HEK293 (cell line): ENCODE measurements around the gene FBXW5.
A peak's percentile ranks its signal among the peaks of the same experiment; 100 is the strongest.

Experiments used
- CTCF ChIA-PET: fragments of 350-600 bp; formaldehyde crosslinking; extraction: SDS; loops from one replicate; lab custom pipeline; 2021; ENCODE audit warnings: antibody characterized with exemption; lab: Yijun Ruan, JAX
- POLR2A ChIA-PET: fragments of 300-600 bp; formaldehyde crosslinking; extraction: SDS; loops from one replicate; lab custom pipeline; 2020; ENCODE audit warnings: antibody characterized with exemption, inconsistent platforms; lab: Yijun Ruan, JAX
- H3K27ac ChIP-seq: fragments of 200-500 bp; sonication (Bioruptor generic); 2 replicates; pipeline ENCODE4 v1.5.1; 2014; ENCODE audit warnings: low read depth, low read length, control low read depth, inconsistent platforms; ENCODE audit errors: extremely low read depth
- H3K36me3 ChIP-seq, 2 experiments: fragments of 200-500 bp in 1 of 2; sonication (Bioruptor generic) in 1 of 2; 1 replicate in 1 of 2; 2 replicates in 1 of 2; pipeline ENCODE4 v1.5.1; 2014 to 2017; ENCODE audit warnings: inconsistent platforms in 2 of 2, low read length in 2 of 2; ENCODE audit not compliant: control insufficient read depth in 2 of 2, insufficient read depth in 1 of 2
- H3K4me1 ChIP-seq: fragments of 200-500 bp; sonication (Bioruptor generic); 2 replicates; pipeline ENCODE4 v1.5.1; 2014; ENCODE audit warnings: mild to moderate bottlenecking, low read length, inconsistent platforms; ENCODE audit not compliant: control insufficient read depth, insufficient read depth
- H3K4me3 ChIP-seq: 2 replicates; pipeline ENCODE4 v1.5.1; 2011; ENCODE audit warnings: low read depth, mild to moderate bottlenecking, control low read depth, low read length, moderate library complexity
- H3K9me3 ChIP-seq: fragments of 200-500 bp; sonication (Bioruptor generic); 2 replicates; pipeline ENCODE4 v1.5.1; 2014; ENCODE audit warnings: low read depth, low read length, inconsistent platforms; ENCODE audit not compliant: control insufficient read depth, insufficient read depth
- BCL6B ChIP-seq: fragments of 450-650 bp; formaldehyde crosslinking; IDR thresholded peaks from 2 replicates; pipeline ENCODE4 v1.5.1; 2017; ENCODE audit warnings: missing biosample characterization, missing genetic modification characterization
- GLIS1 ChIP-seq: fragments of 450-650 bp; formaldehyde crosslinking; IDR thresholded peaks from 2 replicates; pipeline ENCODE4 v1.5.1; 2016; ENCODE audit warnings: missing biosample characterization, missing genetic modification characterization
- GLIS2 ChIP-seq: fragments of 450-650 bp; formaldehyde crosslinking; IDR thresholded peaks from 2 replicates; pipeline ENCODE4 v1.5.1; 2016; ENCODE audit warnings: missing biosample characterization, missing genetic modification characterization
- IKZF3 ChIP-seq: fragments of 450-650 bp; IDR thresholded peaks from 2 replicates; pipeline ENCODE4 v1.5.0; 2018; ENCODE audit warnings: missing biosample characterization, mild to moderate bottlenecking, missing genetic modification characterization, moderate library complexity
- OVOL3 ChIP-seq: fragments of 450-650 bp; formaldehyde crosslinking; IDR thresholded peaks from 2 replicates; pipeline ENCODE4 v1.5.1; 2016; ENCODE audit warnings: missing biosample characterization, missing genetic modification characterization
- SALL2 ChIP-seq: fragments of 450-650 bp; formaldehyde crosslinking; IDR thresholded peaks from 2 replicates; pipeline ENCODE4 v1.5.0; 2017; ENCODE audit warnings: missing biosample characterization, mild to moderate bottlenecking, missing genetic modification characterization, borderline replicate concordance
- TCF7L2 ChIP-seq: IDR thresholded peaks from 2 replicates; pipeline ENCODE4 v1.6.1; 2011; ENCODE audit warnings: low read depth, mild to moderate bottlenecking, inconsistent platforms, low read length, moderate library complexity, borderline replicate concordance
- ZEB2 ChIP-seq: fragments of 450-650 bp; formaldehyde crosslinking; IDR thresholded peaks from 2 replicates; pipeline ENCODE4 v1.5.1; 2016; ENCODE audit warnings: missing biosample characterization, missing genetic modification characterization
- ZNF10 ChIP-seq: fragments of 450-650 bp; formaldehyde crosslinking; IDR thresholded peaks from 2 replicates; pipeline ENCODE4 v1.5.1; 2017; ENCODE audit warnings: missing biosample characterization, missing genetic modification characterization
- ZNF138 ChIP-seq: fragments of 450-650 bp; formaldehyde crosslinking; IDR thresholded peaks from 2 replicates; pipeline ENCODE4 v1.5.1; 2016; ENCODE audit warnings: missing biosample characterization, missing genetic modification characterization, borderline replicate concordance
- ZNF221 ChIP-seq: fragments of 450-650 bp; formaldehyde crosslinking; IDR thresholded peaks from 2 replicates; pipeline ENCODE4 v1.5.1; 2017; ENCODE audit warnings: missing biosample characterization, missing genetic modification characterization, borderline replicate concordance
- ZNF223 ChIP-seq: fragments of 450-650 bp; formaldehyde crosslinking; IDR thresholded peaks from 2 replicates; pipeline ENCODE4 v1.5.1; 2016; ENCODE audit warnings: missing biosample characterization, missing genetic modification characterization
- ZNF366 ChIP-seq: fragments of 450-650 bp; formaldehyde crosslinking; conservative IDR thresholded peaks from 2 replicates; pipeline ENCODE4 v1.5.1; 2016; ENCODE audit warnings: missing biosample characterization, missing genetic modification characterization
- ZNF510 ChIP-seq: fragments of 450-650 bp; formaldehyde crosslinking; IDR thresholded peaks from 2 replicates; pipeline ENCODE4 v1.5.1; 2018; ENCODE audit warnings: mild to moderate bottlenecking, missing genetic modification characterization, missing biosample characterization; ENCODE audit not compliant: insufficient replicate concordance
- ZNF600 ChIP-seq: fragments of 450-650 bp; formaldehyde crosslinking; IDR thresholded peaks from 2 replicates; pipeline ENCODE4 v1.5.1; 2016; ENCODE audit warnings: missing biosample characterization, missing genetic modification characterization
- ZNF664 ChIP-seq: fragments of 450-650 bp; formaldehyde crosslinking; IDR thresholded peaks from 2 replicates; pipeline ENCODE4 v1.5.1; 2016; ENCODE audit warnings: missing biosample characterization, missing genetic modification characterization
- ZNF747 ChIP-seq: fragments of 450-650 bp; formaldehyde crosslinking; IDR thresholded peaks from 2 replicates; pipeline ENCODE4 v1.5.1; 2016; ENCODE audit warnings: missing biosample characterization, missing genetic modification characterization
- ZNF76 ChIP-seq: fragments of 450-650 bp; formaldehyde crosslinking; IDR thresholded peaks from 2 replicates; pipeline ENCODE4; 2016; ENCODE audit warnings: low read depth, missing biosample characterization, missing genetic modification characterization, borderline replicate concordance
- ZNF768 ChIP-seq: fragments of 450-650 bp; formaldehyde crosslinking; IDR thresholded peaks from 2 replicates; pipeline ENCODE4 v1.5.1; 2018; ENCODE audit warnings: missing biosample characterization, mild to moderate bottlenecking, missing genetic modification characterization
- ZNF791 ChIP-seq: fragments of 450-650 bp; formaldehyde crosslinking; IDR thresholded peaks from 2 replicates; pipeline ENCODE4 v1.5.1; 2016; ENCODE audit warnings: missing biosample characterization, missing genetic modification characterization
- TF ChIP-seq, protein P1 (sequence below): fragments of 450-650 bp; formaldehyde crosslinking; IDR thresholded peaks from 2 replicates; pipeline ENCODE4 v1.5.1; 2016; ENCODE audit warnings: missing biosample characterization, missing genetic modification characterization
- TF ChIP-seq, protein P2 (sequence below): fragments of 450-650 bp; formaldehyde crosslinking; IDR thresholded peaks from 2 replicates; pipeline ENCODE4 v1.5.1; 2016; ENCODE audit warnings: missing biosample characterization, missing genetic modification characterization, low read depth
- TF ChIP-seq, protein P3 (sequence below): fragments of 450-650 bp; formaldehyde crosslinking; IDR thresholded peaks from 2 replicates; pipeline ENCODE4 v1.5.1; 2016; ENCODE audit warnings: missing biosample characterization, missing genetic modification characterization
- TF ChIP-seq, protein P4 (sequence below): fragments of 450-650 bp; formaldehyde crosslinking; optimal IDR thresholded peaks from 2 replicates; pipeline ENCODE3; 2016; ENCODE audit warnings: missing biosample characterization, mild to moderate bottlenecking, missing genetic modification characterization

Gene FBXW5

GRCh38 chr9:136945333-136946227 is 1.0 kb upstream of the FBXW5 start:
- CTCF ChIA-PET, result interaction anchor here (0.6 to 5.7 kb wide), 13 partner anchors 9 to 281 kb away, joined by 3 to 119 read pairs (median 4); partner anchors contain the start of genes PAXX, RNF224 and TRAF2
- Histone ChIP-seq H3K4me1 (no peaks in the 10 kb centered on the region; the same call in 1 of the 2 replicates), H3K27ac (no peak overlapping the region), H3K36me3 (peaks cover 0 to 28% of the 10 kb centered on the region in 2 experiments; a peak in 1 of 3 replicates)
- peak; percentile 64; the same call in 1 of the 2 replicates for TF ChIP-seq ZNF10 (tag by site-specific recombination)
- TF ChIP-seq, protein P1, sequence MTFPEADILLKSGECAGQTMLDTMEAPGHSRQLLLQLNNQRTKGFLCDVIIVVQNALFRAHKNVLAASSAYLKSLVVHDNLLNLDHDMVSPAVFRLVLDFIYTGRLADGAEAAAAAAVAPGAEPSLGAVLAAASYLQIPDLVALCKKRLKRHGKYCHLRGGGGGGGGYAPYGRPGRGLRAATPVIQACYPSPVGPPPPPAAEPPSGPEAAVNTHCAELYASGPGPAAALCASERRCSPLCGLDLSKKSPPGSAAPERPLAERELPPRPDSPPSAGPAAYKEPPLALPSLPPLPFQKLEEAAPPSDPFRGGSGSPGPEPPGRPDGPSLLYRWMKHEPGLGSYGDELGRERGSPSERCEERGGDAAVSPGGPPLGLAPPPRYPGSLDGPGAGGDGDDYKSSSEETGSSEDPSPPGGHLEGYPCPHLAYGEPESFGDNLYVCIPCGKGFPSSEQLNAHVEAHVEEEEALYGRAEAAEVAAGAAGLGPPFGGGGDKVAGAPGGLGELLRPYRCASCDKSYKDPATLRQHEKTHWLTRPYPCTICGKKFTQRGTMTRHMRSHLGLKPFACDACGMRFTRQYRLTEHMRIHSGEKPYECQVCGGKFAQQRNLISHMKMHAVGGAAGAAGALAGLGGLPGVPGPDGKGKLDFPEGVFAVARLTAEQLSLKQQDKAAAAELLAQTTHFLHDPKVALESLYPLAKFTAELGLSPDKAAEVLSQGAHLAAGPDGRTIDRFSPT (tag by site-specific recombination), result 0 out of 2 replicates have a peak, but pooled peaks have one; percentile 3
- TF ChIP-seq ZNF747, result no peak
- TF ChIP-seq GLIS2 (tag by site-specific recombination), result peak; percentile 66
- TF ChIP-seq GLIS1 (tag by site-specific recombination), result peak; percentile 68
- TF ChIP-seq, all 188 proteins: peak for 4
- POLR2A ChIA-PET, result interaction anchor here (1.6 kb wide), 1 partner anchor 89 kb away, joined by 3 read pairs; no protein-coding TSS in a partner anchor
- H3K9me3 ChIP-seq, result no peaks in the 10 kb centered on the region
- H3K4me3 ChIP-seq, result no peak overlapping the region

- no peaks in the 10 kb centered on the region for H3K4me1 ChIP-seq
- peaks cover 0 to 42% of the 10 kb centered on the region in 2 experiments; a peak in 1 of 3 replicates for H3K36me3 ChIP-seq
- peak overlapping the region; percentile 90 for H3K27ac ChIP-seq
- no peaks in the 10 kb centered on the region for H3K9me3 ChIP-seq
- ChIA-PET CTCF (interaction anchor here (0.6 to 5.7 kb wide), 10 partner anchors 8 to 263 kb away, joined by 3 to 119 read pairs (median 3); no protein-coding TSS in a partner anchor), POLR2A (interaction anchor here (0.6 to 0.9 kb wide), 3 partner anchors 48 to 1165 kb away, joined by 3 to 4 read pairs (median 3); partner anchors contain the start of genes PAXX and TMEM141)
- peak overlapping the region; percentile 51 for H3K4me3 ChIP-seq
- no peak for TF ChIP-seq ZNF138 (tag by site-specific recombination)
- TF ChIP-seq, protein P2, sequence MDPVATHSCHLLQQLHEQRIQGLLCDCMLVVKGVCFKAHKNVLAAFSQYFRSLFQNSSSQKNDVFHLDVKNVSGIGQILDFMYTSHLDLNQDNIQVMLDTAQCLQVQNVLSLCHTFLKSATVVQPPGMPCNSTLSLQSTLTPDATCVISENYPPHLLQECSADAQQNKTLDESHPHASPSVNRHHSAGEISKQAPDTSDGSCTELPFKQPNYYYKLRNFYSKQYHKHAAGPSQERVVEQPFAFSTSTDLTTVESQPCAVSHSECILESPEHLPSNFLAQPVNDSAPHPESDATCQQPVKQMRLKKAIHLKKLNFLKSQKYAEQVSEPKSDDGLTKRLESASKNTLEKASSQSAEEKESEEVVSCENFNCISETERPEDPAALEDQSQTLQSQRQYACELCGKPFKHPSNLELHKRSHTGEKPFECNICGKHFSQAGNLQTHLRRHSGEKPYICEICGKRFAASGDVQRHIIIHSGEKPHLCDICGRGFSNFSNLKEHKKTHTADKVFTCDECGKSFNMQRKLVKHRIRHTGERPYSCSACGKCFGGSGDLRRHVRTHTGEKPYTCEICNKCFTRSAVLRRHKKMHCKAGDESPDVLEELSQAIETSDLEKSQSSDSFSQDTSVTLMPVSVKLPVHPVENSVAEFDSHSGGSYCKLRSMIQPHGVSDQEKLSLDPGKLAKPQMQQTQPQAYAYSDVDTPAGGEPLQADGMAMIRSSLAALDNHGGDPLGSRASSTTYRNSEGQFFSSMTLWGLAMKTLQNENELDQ, result no peak
- TF ChIP-seq ZNF664 (tag by site-specific recombination), result no peak
- TF ChIP-seq ZEB2, result no peak
- TF ChIP-seq ZNF221 (tag by site-specific recombination), result no peak
- TF ChIP-seq ZNF510 (tag by site-specific recombination), result no peak
- TF ChIP-seq ZNF76 (tag by site-specific recombination), result no peak
- TF ChIP-seq BCL6B (tag by site-specific recombination), result no peak
- TF ChIP-seq IKZF3 (tag by site-specific recombination), result 0 out of 2 replicates have a peak, but pooled peaks have one; percentile 4
- TF ChIP-seq, protein P3, sequence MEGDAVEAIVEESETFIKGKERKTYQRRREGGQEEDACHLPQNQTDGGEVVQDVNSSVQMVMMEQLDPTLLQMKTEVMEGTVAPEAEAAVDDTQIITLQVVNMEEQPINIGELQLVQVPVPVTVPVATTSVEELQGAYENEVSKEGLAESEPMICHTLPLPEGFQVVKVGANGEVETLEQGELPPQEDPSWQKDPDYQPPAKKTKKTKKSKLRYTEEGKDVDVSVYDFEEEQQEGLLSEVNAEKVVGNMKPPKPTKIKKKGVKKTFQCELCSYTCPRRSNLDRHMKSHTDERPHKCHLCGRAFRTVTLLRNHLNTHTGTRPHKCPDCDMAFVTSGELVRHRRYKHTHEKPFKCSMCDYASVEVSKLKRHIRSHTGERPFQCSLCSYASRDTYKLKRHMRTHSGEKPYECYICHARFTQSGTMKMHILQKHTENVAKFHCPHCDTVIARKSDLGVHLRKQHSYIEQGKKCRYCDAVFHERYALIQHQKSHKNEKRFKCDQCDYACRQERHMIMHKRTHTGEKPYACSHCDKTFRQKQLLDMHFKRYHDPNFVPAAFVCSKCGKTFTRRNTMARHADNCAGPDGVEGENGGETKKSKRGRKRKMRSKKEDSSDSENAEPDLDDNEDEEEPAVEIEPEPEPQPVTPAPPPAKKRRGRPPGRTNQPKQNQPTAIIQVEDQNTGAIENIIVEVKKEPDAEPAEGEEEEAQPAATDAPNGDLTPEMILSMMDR (tag by site-specific recombination), result 0 out of 2 replicates have a peak, but pooled peaks have one; percentile 3
- TF ChIP-seq ZNF600 (tag by site-specific recombination), result no peak
- no peak for TF ChIP-seq OVOL3
- TF ChIP-seq SALL2, result no peak
- no peak for TF ChIP-seq ZNF768
- no peak for TF ChIP-seq ZNF791
- TF ChIP-seq TCF7L2, result no peak
- TF ChIP-seq ZNF366, result no peak
- no peak for TF ChIP-seq ZNF223 (tag by site-specific recombination)
- TF ChIP-seq, protein P4, sequence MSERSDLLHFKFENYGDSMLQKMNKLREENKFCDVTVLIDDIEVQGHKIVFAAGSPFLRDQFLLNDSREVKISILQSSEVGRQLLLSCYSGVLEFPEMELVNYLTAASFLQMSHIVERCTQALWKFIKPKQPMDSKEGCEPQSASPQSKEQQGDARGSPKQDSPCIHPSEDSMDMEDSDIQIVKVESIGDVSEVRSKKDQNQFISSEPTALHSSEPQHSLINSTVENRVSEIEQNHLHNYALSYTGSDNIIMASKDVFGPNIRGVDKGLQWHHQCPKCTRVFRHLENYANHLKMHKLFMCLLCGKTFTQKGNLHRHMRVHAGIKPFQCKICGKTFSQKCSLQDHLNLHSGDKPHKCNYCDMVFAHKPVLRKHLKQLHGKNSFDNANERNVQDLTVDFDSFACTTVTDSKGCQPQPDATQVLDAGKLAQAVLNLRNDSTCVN (tag by site-specific recombination), result peak; percentile 11
Measured at GRCh38 chr9:136944212-136944518, 373 bp downstream of the FBXW5 start.
